SU-DHL-6 (cell line): Measurements from ENCODE around the gene NFIA.

Experiments used
- H2AFZ ChIP-seq: fragments of 200-600 bp; sonication (generic); 2 replicates; pipeline ENCODE4 v1.6.1; 2014; ENCODE audit warnings: low read depth, mild to moderate bottlenecking, moderate library complexity, mixed read lengths, antibody characterized with exemption, low read length; ENCODE audit not compliant: severe bottlenecking
- H3F3A ChIP-seq: fragments of 200-600 bp; shearing (Covaris generic); 2 replicates; pipeline ENCODE4 v1.6.0; 2016; ENCODE audit warnings: antibody characterized with exemption, mild to moderate bottlenecking; ENCODE audit not compliant: insufficient read depth
- H3K27ac ChIP-seq: fragments of 200-600 bp; sonication (generic); 2 replicates; pipeline ENCODE4 v1.5.1; 2016; ENCODE audit warnings: low read depth, mild to moderate bottlenecking, low read length, moderate library complexity, mixed read lengths
- H3K27me3 ChIP-seq: fragments of 200-600 bp; sonication (generic), shearing (Covaris generic); 2 replicates; pipeline ENCODE4 v1.6.0; 2014; ENCODE audit warnings: mild to moderate bottlenecking, low read length
- H3K36me3 ChIP-seq: fragments of 200-600 bp; sonication (generic); 2 replicates; pipeline ENCODE4 v1.6.1; 2014; ENCODE audit warnings: mild to moderate bottlenecking, low read length, mixed read lengths
- H3K4me2 ChIP-seq: fragments of 300-600, 200-600 bp; shearing (Covaris generic), sonication (generic); 2 replicates; pipeline ENCODE4 v1.6.0; 2014; ENCODE audit warnings: low read length, low read depth, mild to moderate bottlenecking; ENCODE audit not compliant: poor library complexity, severe bottlenecking
- H3K4me3 ChIP-seq: fragments of 200-600 bp; sonication (generic); 2 replicates; pipeline ENCODE4 v1.5.1; 2014; ENCODE audit warnings: antibody characterized with exemption, low read length, mild to moderate bottlenecking, mixed read lengths; ENCODE audit not compliant: insufficient read depth, poor library complexity, severe bottlenecking
- H3K79me2 ChIP-seq: fragments of 200-600 bp; sonication (generic); 2 replicates; pipeline ENCODE4 v1.6.1; 2014; ENCODE audit warnings: mild to moderate bottlenecking, low read length, moderate library complexity; ENCODE audit not compliant: insufficient read depth
- H3K9ac ChIP-seq: fragments of 200-600 bp; sonication (generic); 2 replicates; pipeline ENCODE4 v1.7.0; 2014; ENCODE audit warnings: mild to moderate bottlenecking, low read length
- H3K9me2 ChIP-seq: fragments of 200-600 bp; sonication (generic); replicated peaks from 2 replicates; pipeline ENCODE4 v1.6.1; 2014; ENCODE audit warnings: low read length; ENCODE audit not compliant: insufficient read depth
- H3K9me3 ChIP-seq: fragments of 200-600 bp; sonication (generic); 2 replicates; pipeline ENCODE4 v1.6.1; 2014; ENCODE audit warnings: low read length, mixed read lengths; ENCODE audit not compliant: insufficient read depth
- H4K20me1 ChIP-seq: fragments of 200-600 bp; sonication (generic); 2 replicates; pipeline ENCODE4 v1.6.1; 2014; ENCODE audit warnings: low read depth, mild to moderate bottlenecking, antibody characterized with exemption, low read length, moderate library complexity, mixed read lengths
- EZH2phosphoT487 ChIP-seq: fragments of 200-600 bp; sonication (generic), shearing (Covaris generic); conservative IDR thresholded peaks from 2 replicates; pipeline ENCODE4 v1.6.1; 2018; ENCODE audit warnings: mild to moderate bottlenecking, antibody characterized with exemption, low read length, moderate library complexity, mixed read lengths
- TF ChIP-seq, protein P1 (sequence below): fragments of 200-600 bp; sonication (generic); IDR thresholded peaks from one replicate; pipeline ENCODE4 v1.5.1; 2017; ENCODE audit warnings: antibody characterized with exemption, mild to moderate bottlenecking, low read length, moderate library complexity; ENCODE audit not compliant: insufficient read depth, poor library complexity, severe bottlenecking

Gene NFIA

DNA sequence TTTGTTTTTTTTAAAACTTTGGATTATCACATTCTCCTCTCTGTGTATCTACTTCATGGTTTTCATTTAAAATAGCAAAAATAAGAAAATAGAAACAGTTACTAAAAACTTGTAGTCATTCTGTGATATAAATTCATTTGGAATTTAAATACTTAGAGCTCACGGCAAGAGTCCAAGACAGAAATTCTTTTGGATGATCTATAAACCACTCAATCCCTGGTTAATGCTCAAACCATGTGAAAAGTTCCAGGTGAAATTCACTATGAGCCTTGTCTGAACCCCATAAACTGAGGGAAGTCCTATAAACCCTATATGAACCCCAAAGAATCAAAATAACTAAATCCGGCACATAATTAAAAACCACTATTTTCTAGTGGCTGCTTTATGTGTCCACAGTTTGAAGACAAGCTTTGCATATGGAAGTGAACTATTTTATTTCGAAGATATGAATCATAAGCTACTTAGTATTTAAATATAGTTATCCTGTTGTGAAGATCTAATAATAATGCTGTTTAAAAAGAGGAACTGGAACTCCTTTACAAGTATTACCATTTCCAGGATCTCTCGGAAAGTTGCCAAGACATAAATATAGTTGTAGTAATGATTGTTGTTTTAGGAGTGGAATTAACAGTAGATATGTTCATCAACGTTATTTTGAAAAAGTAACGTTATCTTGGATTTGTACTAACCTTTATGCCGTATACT, 163.5 kb downstream of the NFIA start:
- Histone ChIP-seq H3K4me2 (no peak overlapping the region), H3K27me3 (no peaks in the 10 kb centered on the region), H3K36me3 (no peaks in the 10 kb centered on the region), H3F3A (no peaks in the 10 kb centered on the region), H3K4me3 (no peak overlapping the region), H2AFZ (no peak overlapping the region), H3K79me2 (no peaks in the 10 kb centered on the region), H3K9ac (no peak overlapping the region), H3K9me2 (no peaks in the 10 kb centered on the region), H3K27ac (no peak overlapping the region), H3K9me3 (no peaks in the 10 kb centered on the region), H4K20me1 (no peaks in the 10 kb centered on the region)
- TF ChIP-seq, protein P1, sequence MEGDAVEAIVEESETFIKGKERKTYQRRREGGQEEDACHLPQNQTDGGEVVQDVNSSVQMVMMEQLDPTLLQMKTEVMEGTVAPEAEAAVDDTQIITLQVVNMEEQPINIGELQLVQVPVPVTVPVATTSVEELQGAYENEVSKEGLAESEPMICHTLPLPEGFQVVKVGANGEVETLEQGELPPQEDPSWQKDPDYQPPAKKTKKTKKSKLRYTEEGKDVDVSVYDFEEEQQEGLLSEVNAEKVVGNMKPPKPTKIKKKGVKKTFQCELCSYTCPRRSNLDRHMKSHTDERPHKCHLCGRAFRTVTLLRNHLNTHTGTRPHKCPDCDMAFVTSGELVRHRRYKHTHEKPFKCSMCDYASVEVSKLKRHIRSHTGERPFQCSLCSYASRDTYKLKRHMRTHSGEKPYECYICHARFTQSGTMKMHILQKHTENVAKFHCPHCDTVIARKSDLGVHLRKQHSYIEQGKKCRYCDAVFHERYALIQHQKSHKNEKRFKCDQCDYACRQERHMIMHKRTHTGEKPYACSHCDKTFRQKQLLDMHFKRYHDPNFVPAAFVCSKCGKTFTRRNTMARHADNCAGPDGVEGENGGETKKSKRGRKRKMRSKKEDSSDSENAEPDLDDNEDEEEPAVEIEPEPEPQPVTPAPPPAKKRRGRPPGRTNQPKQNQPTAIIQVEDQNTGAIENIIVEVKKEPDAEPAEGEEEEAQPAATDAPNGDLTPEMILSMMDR = no peak
- no peak for TF ChIP-seq EZH2phosphoT487

- no peak overlapping the region for H3K27ac ChIP-seq
- no peak overlapping the region for H3K4me2 ChIP-seq
- no peak overlapping the region for H3K4me3 ChIP-seq
- no peaks in the 10 kb centered on the region for H3K9me2 ChIP-seq
- no peaks in the 10 kb centered on the region for H4K20me1 ChIP-seq
- H3K27me3 ChIP-seq = no peaks in the 10 kb centered on the region
- H3F3A ChIP-seq = no peaks in the 10 kb centered on the region
- H2AFZ ChIP-seq = no peak overlapping the region
- no peaks in the 10 kb centered on the region for H3K79me2 ChIP-seq
- no peaks in the 10 kb centered on the region for H3K36me3 ChIP-seq
- H3K9me3 ChIP-seq = no peaks in the 10 kb centered on the region
- TF ChIP-seq EZH2phosphoT487 = no peak
- TF ChIP-seq, protein P1 = no peak
- no peak overlapping the region for H3K9ac ChIP-seq
These were observed 164.9 kb downstream of the NFIA start for GRCh38 chr1:61247051-61247825.

DNA sequence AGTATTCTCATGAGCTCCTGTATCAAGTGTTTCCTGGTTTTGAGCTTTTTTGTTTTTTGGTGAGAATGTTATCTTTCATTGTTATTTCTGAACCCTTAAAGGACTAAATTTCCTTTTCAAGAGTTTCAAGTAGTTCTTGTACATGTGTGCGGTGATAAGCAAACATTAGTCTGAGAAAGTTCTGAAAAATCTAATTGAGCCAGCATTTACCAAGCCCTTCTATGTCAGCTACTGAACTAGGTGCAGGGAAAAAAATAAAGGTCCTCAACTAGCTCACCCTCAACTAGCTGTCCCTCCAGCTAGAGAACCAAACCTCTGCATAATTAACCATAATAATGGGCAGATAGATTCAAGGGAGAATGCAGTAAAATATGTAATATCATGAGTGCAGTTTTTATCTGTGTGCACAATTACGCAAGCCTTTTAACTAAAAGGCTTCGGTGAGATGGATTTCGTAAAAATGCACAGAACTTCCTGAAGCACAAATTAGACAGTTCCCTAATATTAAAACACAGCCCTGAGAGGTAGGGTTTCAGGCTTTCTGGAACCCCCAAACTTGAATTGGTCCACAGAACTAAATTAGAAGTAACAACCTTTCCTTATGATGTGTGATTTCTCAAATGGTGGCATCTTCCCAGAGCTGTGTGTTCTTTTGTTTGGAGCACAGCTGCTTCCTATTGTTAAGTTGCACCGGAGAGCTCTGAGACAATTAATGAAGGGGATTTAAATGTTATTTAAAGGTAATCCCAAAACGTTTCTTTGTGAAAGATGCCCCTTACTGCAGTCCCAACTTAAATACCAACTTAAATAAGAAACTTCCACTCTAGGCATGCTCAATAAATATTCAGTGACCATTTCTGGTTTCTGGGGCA, 165.8 kb downstream of the NFIA start:
- H3K4me2 ChIP-seq = no peak overlapping the region
- no peaks in the 10 kb centered on the region for H3K36me3 ChIP-seq
- 0 out of 2 replicates have a peak, but pooled peaks cover 4% of the 10 kb centered on the region for H4K20me1 ChIP-seq
- H3F3A ChIP-seq = no peaks in the 10 kb centered on the region
- no peaks in the 10 kb centered on the region for H3K9me2 ChIP-seq
- H3K27me3 ChIP-seq = no peaks in the 10 kb centered on the region
- no peak overlapping the region for H3K4me3 ChIP-seq
- no peaks in the 10 kb centered on the region for H3K9me3 ChIP-seq
- no peaks in the 10 kb centered on the region for H3K79me2 ChIP-seq
- H2AFZ ChIP-seq = no peak overlapping the region
- TF ChIP-seq, protein P1 = no peak
- no peak for TF ChIP-seq EZH2phosphoT487
- no peak overlapping the region for H3K27ac ChIP-seq
- no peak overlapping the region for H3K9ac ChIP-seq
